Measurements from ENCODE around the gene PLA2G2D.
"Not testable (repeated sequence)": the region's sequence is repeated elsewhere in the genome, so short reads cannot be mapped to it uniquely, and the experiment has no call there.

Gene PLA2G2D

GRCh38 chr1:20142001-20142710 is 22.8 kb upstream of the PLA2G2D start:
- no peak for DNase-seq

GRCh38 chr1:20141466-20141865 is 22.1 kb upstream of the PLA2G2D start:
- DNase-seq = no peak

- no peak for DNase-seq
Measured at GRCh38 chr1:20141001-20141400, 21.7 kb upstream of the PLA2G2D start.

GRCh38 chr1:20139776-20140612 is 20.7 kb upstream of the PLA2G2D start:
- DNase-seq = no peak

- no peak for DNase-seq
Measured at GRCh38 chr1:20138961-20139550, 19.7 kb upstream of the PLA2G2D start, which contains the start of gene PLA2G2F. Gene PLA2G2F (plus strand): TSS chr1:20139323. CDS start chr1:20139428, 105 bp downstream.

GRCh38 chr1:20138346-20138745 is 19.0 kb upstream of the PLA2G2D start:
- no peak for DNase-seq

GRCh38 chr1:20137604-20138003 is 18.3 kb upstream of the PLA2G2D start:
- DNase-seq = no peak

- no peak for DNase-seq
Measured at GRCh38 chr1:20137055-20137454, 17.7 kb upstream of the PLA2G2D start.

GRCh38 chr1:20136249-20136648 is 16.9 kb upstream of the PLA2G2D start:
- DNase-seq = no peak

- no peak for DNase-seq
Measured at GRCh38 chr1:20134995-20135394, 15.7 kb upstream of the PLA2G2D start.

- not testable (repeated sequence) for DNase-seq
Measured at GRCh38 chr1:20130518-20130917, 11.2 kb upstream of the PLA2G2D start.

- DNase-seq = peak; percentile 28
Measured at GRCh38 chr1:20126806-20127440, 7.6 kb upstream of the PLA2G2D start.

GRCh38 chr1:20126041-20126805 is 6.9 kb upstream of the PLA2G2D start:
- DNase-seq = no peak

GRCh38 chr1:20125100-20125499 is 5.8 kb upstream of the PLA2G2D start:
- no peak for DNase-seq

- DNase-seq = no peak
Measured at GRCh38 chr1:20124456-20125057, 5.2 kb upstream of the PLA2G2D start.

GRCh38 chr1:20123722-20124455 is 4.6 kb upstream of the PLA2G2D start:
- no peak for DNase-seq

GRCh38 chr1:20120796-20121195 is 1.5 kb upstream of the PLA2G2D start:
- no peak for DNase-seq

GRCh38 chr1:20117236-20117635 is 2.1 kb downstream of the PLA2G2D start:
- no peak for DNase-seq

GRCh38 chr1:20115916-20116315 is 3.4 kb downstream of the PLA2G2D start:
- DNase-seq = no peak

- DNase-seq = no peak
Measured at GRCh38 chr1:20115479-20115878, 3.9 kb downstream of the PLA2G2D start.

- no peak for DNase-seq
Measured at GRCh38 chr1:20114021-20114648, 5.2 kb downstream of the PLA2G2D start.
